HG02642 (cell line): ENCODE results near the gene SMIM29.

Experiments
- ATAC-seq: cut with Tn5 transposase; IDR thresholded peaks from one replicate; pipeline ENCODE4 v1.9.1; 2021; ENCODE audit warnings: mild to moderate bottlenecking; ENCODE audit not compliant: unreplicated experiment, poor library complexity

SMIM29 gene

DNA sequence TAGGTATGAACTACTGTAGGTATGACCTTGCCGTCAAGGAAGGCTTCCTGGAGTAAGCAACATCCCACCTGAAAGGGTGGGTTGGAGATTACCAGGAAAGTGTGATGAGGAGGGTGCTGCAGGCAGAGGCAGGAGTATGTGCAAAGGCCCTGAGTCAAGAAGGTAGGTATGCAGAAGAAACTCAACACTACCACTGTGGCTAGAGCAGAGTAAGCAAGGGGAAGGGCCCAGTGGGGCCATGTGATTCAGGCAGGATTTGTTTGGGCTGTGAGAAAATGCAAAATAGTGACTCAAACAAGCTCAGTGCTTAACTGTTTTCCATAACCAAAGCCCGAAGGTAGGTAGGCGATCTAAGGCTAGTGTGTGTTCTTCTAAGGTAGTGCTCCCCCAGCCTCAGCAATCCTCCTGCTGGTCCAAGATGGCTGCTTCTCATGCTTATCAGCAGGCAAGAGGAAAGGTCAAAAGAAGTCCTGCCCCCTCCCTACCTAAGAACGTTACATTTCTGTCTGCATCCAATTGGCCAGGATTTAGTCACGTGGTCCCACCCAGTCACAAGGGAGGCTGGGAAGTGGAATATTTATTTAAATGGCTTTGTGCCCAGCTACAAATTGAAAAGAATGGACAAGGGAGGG is 48.4 kb downstream of the SMIM29 start:
- ATAC-seq, result no peak

DNA sequence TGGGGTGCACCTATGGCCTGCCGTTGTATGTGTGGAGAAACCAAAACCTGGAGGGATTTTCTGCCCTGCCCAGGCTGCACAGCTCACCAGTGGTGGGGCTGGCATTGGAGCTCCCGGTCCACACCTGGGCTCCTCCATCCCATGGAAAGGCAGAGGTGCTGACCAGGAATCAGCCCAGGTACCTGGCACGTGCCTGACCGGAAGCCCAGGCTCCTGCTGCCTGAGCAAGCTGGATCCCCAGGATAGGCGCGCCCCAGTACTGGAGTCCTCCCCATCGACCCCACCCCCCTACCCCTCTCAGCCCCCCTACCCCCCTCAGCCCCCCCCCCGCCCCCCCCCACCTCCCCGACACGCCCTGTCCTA is 52.0 kb downstream of the SMIM29 start:
- no peak for ATAC-seq
